Heart right ventricle (tissue), 16 donors: Measurements from ENCODE around the gene FGR. TPM values are rescaled to one million over a fixed set of nuclear protein-coding genes. Genes with fewer than 3 reads are reported as not detected.

Source experiments
- ATAC-seq, 8 donors: fragments of 200-7000 bp; cut with Tn5 transposase; one replicate each; pipeline ENCODE4 v1.9.1; 2020; ENCODE audit warnings: mild to moderate bottlenecking in 8 of 8, moderate library complexity in 8 of 8, moderate number of reproducible peaks in 1 of 8
- DNase-seq, 2 donors: peaks; one replicate each; pipeline ENCODE4 v3.0.0-alpha.2; 2020
- H3K27ac ChIP-seq, 10 donors: fragments of 200-600 bp; sonication (generic) in 2 of 10; one replicate each; pipeline versions ENCODE4 v1.5.0 to v1.8.0; 2020 to 2022; ENCODE audit warnings: mild to moderate bottlenecking in 3 of 10
- H3K27me3 ChIP-seq, 7 donors: fragments of 200-600 bp; one replicate each; pipeline ENCODE4 v1.8.0; 2021 to 2022; ENCODE audit warnings: mild to moderate bottlenecking in 2 of 7
- H3K36me3 ChIP-seq, 9 donors: fragments of 200-600 bp; sonication (generic) in 1 of 9; one replicate each; pipeline versions ENCODE4 v1.5.0 to v1.8.0; 2020 to 2022; ENCODE audit warnings: mild to moderate bottlenecking in 2 of 9
- H3K4me1 ChIP-seq, 9 donors: fragments of 200-600 bp; sonication (generic) in 1 of 9; one replicate each; pipeline versions ENCODE4 v1.5.0 to v1.8.0; 2020 to 2022; ENCODE audit warnings: mild to moderate bottlenecking in 4 of 9
- H3K4me3 ChIP-seq, 10 donors: fragments of 200-600 bp; sonication (generic) in 2 of 10; one replicate each; pipeline versions ENCODE4 v1.5.0 to v1.8.0; 2020 to 2022; ENCODE audit warnings: mild to moderate bottlenecking in 7 of 10, moderate library complexity in 2 of 10
- H3K9me3 ChIP-seq, 11 donors: fragments of 200-600 bp in 10 of 11; sonication (generic) in 2 of 11; one replicate each; pipeline versions ENCODE4 v1.5.0 to v1.8.0; 2013 to 2022; ENCODE audit warnings: mild to moderate bottlenecking in 2 of 11, control low read depth in 1 of 11, moderate library complexity in 1 of 11
- CTCF ChIP-seq, 9 donors: fragments of 200-600 bp; sonication (generic) in 2 of 9; IDR thresholded peaks; one replicate each; pipeline versions ENCODE4 v1.5.0 to v1.8.0; 2021 to 2022; ENCODE audit warnings: antibody characterized with exemption in 9 of 9, mild to moderate bottlenecking in 5 of 9, moderate library complexity in 1 of 9
- WGBS, 2 donors: extraction: QIAGEN DNeasy Blood & Tissue Kit; methylation state at CpG; one replicate each; pipeline ENCODE4 v1.1.7; 2013; ENCODE audit warnings: inconsistent platforms in 1 of 2; 5-methylcytosine and 5-hydroxymethylcytosine counted together
- intact Hi-C, 10 donors: fragments of 100-400 bp; cut with DNase I; formaldehyde crosslinking; loops; one replicate each; pipeline versions ENCODE4 v1.11.1 to v1.14.2; 2022
- polyA plus RNA-seq, 2 donors: library from polyadenylated mRNA; stranded (reverse); fragments of 200-250 nt; gene quantifications; one replicate each; pipeline ENCODE4 v1.2.3, GENCODE V29; 2013
- total RNA-seq, 10 donors: library from RNA; stranded (reverse); fragmentation: NEBNext Ultra II Directional in 3 of 10; extraction: Animal tissue kit (Norgen Biotek cat#: 25700) in 3 of 10; gene quantifications; one replicate each; pipeline versions ENCODE4 v1.2.1 to v1.2.4, GENCODE V29; 2021 to 2023
- donor health status: Arrhythmogenic right ventricular cardiomyopathy.
- donor health status: ischemic (EF 13 %, LVEDD 7.1; RV severe dilation, severe dysfunction).
- donor health status: healthy with polysubstance abuse.
- donor health status: DM: no; HTN: yes; CAD: no.
- donor health status: DM: no; HTN: no; CAD: no.
- donor health status: ischemic (EF 25% LVEDD 6.9; RV normal size, moderate dysfunction).
- donor health status: ischemic (EF 25% LVEDD 5.7; RV mildly dilated, moderate dysfunction).
- donor health status: healthy.
- donor health status: DM: yes; HTN: yes; CAD: no.
- donor health status: Ischemic cardiomyopathy.
- donor health status: ischemic (EF 35%, LVEDD 5.7; RV mildly dilated, moderate dysfunction).
- donor health status: nonischemic (EF 11% LVEDD 7.7; RV severe dilation, severe dysfunction).
- donor health status: DM: yes; HTN: yes; CAD: no.
- donor health status: PGD.
- donor health status: ischemic (EF 29% LVEDD 5.4; RV normal size, mild dysfunction).
- donor health status: nonischemic (EF 23%, LVEDD 6.1; RV moderate dilation, normal function).

Gene FGR
- total and polyA plus RNA-seq, 12 donors, result 1.4 to 11.0 (median 3.2) TPM

GRCh38 chr1:27571439-27572018, 63.5 kb downstream of the FGR start:
- ATAC-seq (no peak), DNase-seq (peak in 1 of 2 donors; percentile 38)
- H3K4me1 ChIP-seq, result peaks cover 65 to 97% (median 92%) of the 10 kb centered on the region in 9 donors
- TF ChIP-seq CTCF (IDR thresholded peaks at IDR 0.05), result no peak
- peak overlapping the region in 2 of 10 donors; percentile 0 to 3 for H3K4me3 ChIP-seq
- peaks cover 0 to 18% (median 0%) of the 10 kb centered on the region in 7 donors for H3K27me3 ChIP-seq
- no peaks in the 10 kb centered on the region for H3K9me3 ChIP-seq
- peaks cover 0 to 4% (median 0%) of the 10 kb centered on the region in 9 donors for H3K36me3 ChIP-seq
- intact Hi-C loops, result no loop called here
- H3K27ac ChIP-seq, result peak overlapping the region; percentile 65 to 98 (median 93)
- 9 to 14% methylated on average over 18 of the region's 18 CpGs for WGBS, 2 donors

DNA sequence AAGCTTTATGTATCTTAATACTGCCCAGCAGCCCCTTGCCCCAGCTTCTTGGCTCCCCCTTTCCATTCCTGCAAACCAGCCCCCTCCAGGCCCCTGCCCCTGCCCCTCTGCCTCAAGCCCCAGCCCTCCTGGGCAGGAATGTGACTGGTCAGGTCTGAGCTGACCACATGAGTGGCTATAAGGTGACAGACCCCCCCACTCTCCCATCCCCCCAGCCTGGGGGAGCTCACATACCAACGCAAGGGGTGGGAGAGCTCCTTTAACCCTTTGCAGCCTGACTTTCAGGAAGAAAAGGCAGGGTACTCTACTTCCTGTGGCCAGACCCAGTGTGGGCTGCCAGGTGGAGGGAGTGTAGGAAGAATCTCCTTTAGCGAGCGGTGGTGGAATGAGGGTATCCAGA, 64.2 kb downstream of the FGR start:
- peaks cover 0 to 4% (median 0%) of the 10 kb centered on the region in 9 donors for H3K36me3 ChIP-seq
- intact Hi-C loops, result no loop called here
- ATAC-seq, result no peak
- WGBS, 2 donors, result 46 to 57% methylated on average over 3 of the region's 3 CpGs
- H3K4me1 ChIP-seq, result peaks cover 59 to 97% (median 91%) of the 10 kb centered on the region in 9 donors
- peaks cover 0 to 10% (median 0%) of the 10 kb centered on the region in 7 donors for H3K27me3 ChIP-seq
- peak overlapping the region; percentile 65 to 98 (median 93) for H3K27ac ChIP-seq
- no peaks in the 10 kb centered on the region for H3K9me3 ChIP-seq
- H3K4me3 ChIP-seq, result no peak overlapping the region
- DNase-seq, result no peak
- no peak for TF ChIP-seq CTCF (IDR thresholded peaks at IDR 0.05)

- ATAC-seq (no peak), DNase-seq (peak in 1 of 2 donors; percentile 27)
- TF ChIP-seq CTCF (IDR thresholded peaks at IDR 0.05), result no peak
- Histone ChIP-seq H3K4me3 (no peak overlapping the region), H3K27me3 (peaks cover 0 to 6% (median 0%) of the 10 kb centered on the region in 7 donors), H3K36me3 (peaks cover 0 to 4% (median 0%) of the 10 kb centered on the region in 9 donors), H3K4me1 (peaks cover 62 to 100% (median 95%) of the 10 kb centered on the region in 9 donors), H3K27ac (peak overlapping the region; percentile 65 to 98 (median 93)), H3K9me3 (no peaks in the 10 kb centered on the region)
- intact Hi-C loops, result no loop called here
- WGBS, 2 donors, result 18 to 22% methylated on average over 2 of the region's 2 CpGs
These were observed 64.6 kb downstream of the FGR start for GRCh38 chr1:27570356-27570755.

DNA sequence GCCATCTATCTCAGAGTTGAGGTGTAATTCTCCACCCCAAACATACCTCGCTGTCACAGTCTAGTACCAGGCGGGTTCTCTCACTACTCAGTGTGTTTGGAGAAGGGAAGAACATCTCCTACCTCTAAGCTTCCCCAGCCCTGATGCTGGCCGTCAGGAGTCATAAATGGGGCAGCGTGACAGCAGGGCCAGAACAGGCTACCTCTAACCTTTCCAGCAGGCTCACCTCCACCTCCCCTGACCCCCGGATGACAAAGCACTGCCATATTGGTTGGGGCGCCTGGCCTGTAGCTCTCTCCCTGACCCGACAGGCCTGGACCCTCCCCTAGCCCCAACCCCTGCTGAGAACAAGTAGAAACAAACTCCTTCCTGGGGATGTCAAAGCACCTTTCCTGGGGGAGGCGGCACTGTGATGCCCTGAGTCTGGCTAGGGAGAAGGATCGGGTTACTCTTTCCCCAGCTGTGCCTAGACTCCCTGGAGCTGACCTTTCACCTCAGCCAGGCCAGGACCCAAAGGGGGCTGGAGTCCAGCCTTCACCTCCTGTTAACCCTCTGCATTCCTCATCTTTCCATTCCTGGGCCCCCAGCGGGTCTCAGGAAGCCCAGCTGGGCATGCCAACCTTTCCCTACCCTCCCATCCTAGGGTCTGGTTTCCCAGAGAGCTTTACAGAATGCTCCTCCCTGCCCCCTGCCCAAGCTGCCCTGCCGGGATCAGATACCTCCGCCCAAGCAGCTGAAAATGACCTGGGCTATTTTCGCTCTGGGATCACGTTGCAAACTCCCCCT, 65.3 kb downstream of the FGR start:
- ATAC-seq (no peak), DNase-seq (no peak)
- Histone ChIP-seq H3K27me3 (no peaks in the 10 kb centered on the region), H3K27ac (peak overlapping the region in 9 of 10 donors; percentile 81 to 98 (median 94)), H3K4me3 (no peak overlapping the region), H3K9me3 (no peaks in the 10 kb centered on the region), H3K4me1 (peaks cover 63 to 100% (median 95%) of the 10 kb centered on the region in 9 donors), H3K36me3 (peaks cover 0 to 4% (median 0%) of the 10 kb centered on the region in 9 donors)
- intact Hi-C loops, result loop anchor here in 2 of 10 donors (2.0 to 5.0 kb wide), 2 partner anchors 31 to 33 kb away; partner anchors contain the start of gene AHDC1 (in 1 of the 2)
- no peak for TF ChIP-seq CTCF (IDR thresholded peaks at IDR 0.05)
- 65 to 69% methylated on average over 14 of the region's 14 CpGs for WGBS, 2 donors
